ENCODE measurements around the gene DNAAF3. TPM values are rescaled to one million over a fixed set of nuclear protein-coding genes. Genes with fewer than 3 reads are reported as not detected.

DNAAF3 gene
- total and polyA plus RNA-seq, 4 experiments from 2014 or later = 0.93 TPM; not detected in 3

- CTCF ChIA-PET (ENCODE audit: partially characterized antibody) = interaction anchor here (1.0 kb wide), 1 partner anchor 27 kb away, joined by 3 read pairs; no protein-coding TSS in a partner anchor
- POLR2A ChIA-PET (ENCODE audit: partially characterized antibody) = interaction anchor here (1.4 kb wide), 1 partner anchor 223 kb away, joined by 6 read pairs; the partner anchor contains the start of gene KMT5C
- Mint-ChIP-seq H3K27me3 (peaks cover 2 to 3% of the 10 kb centered on the region in 2 donors), H3K9me3 (peaks cover 0 to 3% (median 0%) of the 10 kb centered on the region in 8 donors), H3K4me1 (peaks cover 15 to 52% (median 35%) of the 10 kb centered on the region in 4 donors), H3K36me3 (peaks cover 5 to 24% of the 10 kb centered on the region in 2 donors), H3K27ac (peak overlapping the region; percentile 96 to 99 (median 98)), H3K4me3 (peak overlapping the region; percentile 88 to 99 (median 98))
- Histone ChIP-seq H3K27me3 (ENCODE audit: insufficient read depth, low read length) (no peaks in the 10 kb centered on the region), H3K9me3 (ENCODE audit: control insufficient read depth in 1 of 2, low read length in 2 of 2) (no peaks in the 10 kb centered on the region), H3K4me1 (ENCODE audit: insufficient read depth, low read length) (peaks cover 31% of the 10 kb centered on the region), H3K4me3 (ENCODE audit: low read length in 2 of 2) (peak overlapping the region in 1 of 2 donors; percentile 94), H3K27ac (ENCODE audit: low read depth, low read length) (peak overlapping the region; percentile 73), H3K36me3 (ENCODE audit: insufficient read depth, low read length) (no peaks in the 10 kb centered on the region)
- DNase-seq = no peak
- intact Hi-C loops (cut with micrococcal nuclease) = loop anchor here (2.0 to 5.0 kb wide), 4 partner anchors 27 to 527 kb away; partner anchors contain the start of genes PPP6R1, ZNF580 and ZNF581
These were observed 50.9 kb downstream of the DNAAF3 start for GRCh38 chr19:55115446-55116065.

- intact Hi-C loops (cut with micrococcal nuclease) = loop anchor here (5.0 kb wide), 2 partner anchors 143 to 528 kb away; partner anchors contain the start of genes PPP6R1, ZNF580 and ZNF581
- CTCF ChIA-PET (ENCODE audit: partially characterized antibody) = interaction anchor here (1.6 kb wide), 1 partner anchor 27 kb away, joined by 3 read pairs; no protein-coding TSS in a partner anchor
These were observed 51.8 kb downstream of the DNAAF3 start for GRCh38 chr19:55114566-55115145.

GRCh38 chr19:55113570-55114039 lies 52.8 kb downstream of the DNAAF3 start:
- POLR2A ChIA-PET (ENCODE audit: partially characterized antibody) = no interaction called here
- peak in 1 of 5 donors; percentile 9 for DNase-seq
- Histone ChIP-seq H3K9me3 (ENCODE audit: control insufficient read depth in 1 of 2, low read length in 2 of 2) (no peaks in the 10 kb centered on the region), H3K36me3 (ENCODE audit: insufficient read depth, low read length) (no peaks in the 10 kb centered on the region), H3K27ac (ENCODE audit: low read depth, low read length) (no peak overlapping the region), H3K4me3 (ENCODE audit: low read length in 2 of 2) (no peak overlapping the region), H3K4me1 (ENCODE audit: insufficient read depth, low read length) (peaks cover 27% of the 10 kb centered on the region), H3K27me3 (ENCODE audit: insufficient read depth, low read length) (no peaks in the 10 kb centered on the region)
- H3K4me3 Mint-ChIP-seq = peak overlapping the region in 1 of 8 donors; percentile 42
- peaks cover 12 to 36% of the 10 kb centered on the region in 2 donors for H3K36me3 Mint-ChIP-seq
- CTCF ChIA-PET (ENCODE audit: partially characterized antibody) = interaction anchor here (1.6 kb wide), 1 partner anchor 26 kb away, joined by 3 read pairs; no protein-coding TSS in a partner anchor
- H3K27ac Mint-ChIP-seq = peak overlapping the region in 4 of 7 donors; percentile 13 to 69 (median 48)
- peaks cover 0 to 3% (median 0%) of the 10 kb centered on the region in 8 donors for H3K9me3 Mint-ChIP-seq
- H3K27me3 Mint-ChIP-seq = peaks cover 0 to 3% of the 10 kb centered on the region in 2 donors
- H3K4me1 Mint-ChIP-seq = peaks cover 10 to 43% (median 24%) of the 10 kb centered on the region in 4 donors
- intact Hi-C loops (cut with micrococcal nuclease) = no loop called here

More at GRCh38 chr19:55114566-55115145, 51.8 kb downstream of the DNAAF3 start:
- DNase-seq = no peak
- H3K4me1 Mint-ChIP-seq = peaks cover 15 to 53% (median 32%) of the 10 kb centered on the region in 4 donors
- peaks cover 0 to 3% (median 0%) of the 10 kb centered on the region in 8 donors for H3K9me3 Mint-ChIP-seq
- H3K27me3 ChIP-seq (ENCODE audit: insufficient read depth, low read length) = no peaks in the 10 kb centered on the region
- H3K4me3 Mint-ChIP-seq = peak overlapping the region in 7 of 8 donors; percentile 31 to 93 (median 64)
- H3K4me1 ChIP-seq (ENCODE audit: insufficient read depth, low read length) = peaks cover 31% of the 10 kb centered on the region
- H3K27ac ChIP-seq (ENCODE audit: low read depth, low read length) = no peak overlapping the region
- H3K27ac Mint-ChIP-seq = peak overlapping the region in 4 of 7 donors; percentile 74 to 97 (median 84)
- no peaks in the 10 kb centered on the region for H3K36me3 ChIP-seq (ENCODE audit: insufficient read depth, low read length)
- peaks cover 5 to 27% of the 10 kb centered on the region in 2 donors for H3K36me3 Mint-ChIP-seq
- no peaks in the 10 kb centered on the region for H3K9me3 ChIP-seq (ENCODE audit: control insufficient read depth in 1 of 2, low read length in 2 of 2)
- H3K4me3 ChIP-seq (ENCODE audit: low read length in 2 of 2) = no peak overlapping the region
- POLR2A ChIA-PET (ENCODE audit: partially characterized antibody) = no interaction called here
- H3K27me3 Mint-ChIP-seq = peaks cover 2 to 3% of the 10 kb centered on the region in 2 donors

- intact Hi-C loops (cut with micrococcal nuclease) = no loop called here
- ChIA-PET POLR2A (ENCODE audit: partially characterized antibody) (no interaction called here), CTCF (ENCODE audit: partially characterized antibody) (interaction anchor here (1.6 kb wide), 1 partner anchor 25 kb away, joined by 3 read pairs; no protein-coding TSS in a partner anchor)
- H3K36me3 ChIP-seq (ENCODE audit: insufficient read depth, low read length) = no peaks in the 10 kb centered on the region
- peaks cover 16 to 37% of the 10 kb centered on the region in 2 donors for H3K36me3 Mint-ChIP-seq
- H3K27me3 Mint-ChIP-seq = peaks cover 0 to 3% of the 10 kb centered on the region in 2 donors
- H3K4me3 Mint-ChIP-seq = peak overlapping the region in 1 of 8 donors; percentile 17
- peaks cover 0 to 3% (median 0%) of the 10 kb centered on the region in 8 donors for H3K9me3 Mint-ChIP-seq
- no peaks in the 10 kb centered on the region for H3K27me3 ChIP-seq (ENCODE audit: insufficient read depth, low read length)
- H3K4me3 ChIP-seq (ENCODE audit: low read length in 2 of 2) = no peak overlapping the region
- H3K27ac ChIP-seq (ENCODE audit: low read depth, low read length) = no peak overlapping the region
- peaks cover 20% of the 10 kb centered on the region for H3K4me1 ChIP-seq (ENCODE audit: insufficient read depth, low read length)
- no peak overlapping the region for H3K27ac Mint-ChIP-seq
- peaks cover 10 to 36% (median 22%) of the 10 kb centered on the region in 4 donors for H3K4me1 Mint-ChIP-seq
- no peaks in the 10 kb centered on the region for H3K9me3 ChIP-seq (ENCODE audit: control insufficient read depth in 1 of 2, low read length in 2 of 2)
- no peak for DNase-seq
These were observed 53.4 kb downstream of the DNAAF3 start for GRCh38 chr19:55112777-55113569.

GRCh38 chr19:55112246-55112776 lies 54.1 kb downstream of the DNAAF3 start:
- Histone ChIP-seq H3K4me1 (ENCODE audit: insufficient read depth, low read length) (peaks cover 20% of the 10 kb centered on the region), H3K27ac (ENCODE audit: low read depth, low read length) (no peak overlapping the region), H3K4me3 (ENCODE audit: low read length in 2 of 2) (no peak overlapping the region), H3K9me3 (ENCODE audit: control insufficient read depth in 1 of 2, low read length in 2 of 2) (no peaks in the 10 kb centered on the region), H3K27me3 (ENCODE audit: insufficient read depth, low read length) (no peaks in the 10 kb centered on the region), H3K36me3 (ENCODE audit: insufficient read depth, low read length) (no peaks in the 10 kb centered on the region)
- peaks cover 7 to 31% (median 17%) of the 10 kb centered on the region in 4 donors for H3K4me1 Mint-ChIP-seq
- DNase-seq = no peak
- H3K4me3 Mint-ChIP-seq = no peak overlapping the region
- H3K9me3 Mint-ChIP-seq = peaks cover 0 to 3% (median 0%) of the 10 kb centered on the region in 8 donors
- ChIA-PET POLR2A (ENCODE audit: partially characterized antibody) (no interaction called here), CTCF (ENCODE audit: partially characterized antibody) (no interaction called here)
- intact Hi-C loops (cut with micrococcal nuclease) = no loop called here
- H3K36me3 Mint-ChIP-seq = peaks cover 19 to 33% of the 10 kb centered on the region in 2 donors
- no peaks in the 10 kb centered on the region for H3K27me3 Mint-ChIP-seq
- no peak overlapping the region for H3K27ac Mint-ChIP-seq

- H3K36me3 ChIP-seq (ENCODE audit: insufficient read depth, low read length) = no peaks in the 10 kb centered on the region
- ChIA-PET POLR2A (ENCODE audit: partially characterized antibody) (no interaction called here), CTCF (ENCODE audit: partially characterized antibody) (no interaction called here)
- H3K36me3 Mint-ChIP-seq = peaks cover 26 to 33% of the 10 kb centered on the region in 2 donors
- H3K27ac Mint-ChIP-seq = no peak overlapping the region
- no peak overlapping the region for H3K4me3 ChIP-seq (ENCODE audit: low read length in 2 of 2)
- H3K27me3 Mint-ChIP-seq = no peaks in the 10 kb centered on the region
- H3K4me3 Mint-ChIP-seq = no peak overlapping the region
- H3K9me3 Mint-ChIP-seq = peaks cover 0 to 4% (median 0%) of the 10 kb centered on the region in 8 donors
- H3K27me3 ChIP-seq (ENCODE audit: insufficient read depth, low read length) = no peaks in the 10 kb centered on the region
- intact Hi-C loops (cut with micrococcal nuclease) = no loop called here
- no peak for DNase-seq
- H3K9me3 ChIP-seq (ENCODE audit: control insufficient read depth in 1 of 2, low read length in 2 of 2) = no peaks in the 10 kb centered on the region
- no peak overlapping the region for H3K27ac ChIP-seq (ENCODE audit: low read depth, low read length)
- peaks cover 20% of the 10 kb centered on the region for H3K4me1 ChIP-seq (ENCODE audit: insufficient read depth, low read length)
- peaks cover 7 to 26% (median 15%) of the 10 kb centered on the region in 4 donors for H3K4me1 Mint-ChIP-seq
These were observed 55.1 kb downstream of the DNAAF3 start for GRCh38 chr19:55111238-55111831.
